K562 (cell line): ENCODE measurements around the gene CD19. TPM values are rescaled to one million over a fixed set of nuclear protein-coding genes. Genes with fewer than 3 reads are reported as not detected.

ENCODE experiments used
- ATAC-seq: fragments of 200-7000 bp; cut with Tn5 transposase; 3 replicates; pipeline ENCODE4 v1.9.1; 2020; ENCODE audit warnings: moderate library complexity
- BruUV-seq: library from RNA; stranded (reverse); fragments of 400-500 nt; replicated peaks from 2 replicates; lab custom pipeline; 2021; lab: Mats Ljungman, UMichigan
- CTCF ChIA-PET: fragments of 300-600 bp; formaldehyde crosslinking; extraction: SDS; loops from one replicate; lab custom pipeline; 2021; ENCODE audit warnings: low intra/inter-chr PET ratio; lab: Yijun Ruan, JAX
- POLR2A ChIA-PET: fragments of 300-600, 350-650 bp; sonication (Branson Sonifier 250); formaldehyde crosslinking; extraction: SDS; loops from one replicate; lab custom pipeline; 2021; ENCODE audit warnings: antibody characterized with exemption, inconsistent platforms; lab: Yijun Ruan, JAX
- DNase-seq, 4 experiments: peaks; one replicate each; pipeline versions ENCODE4 v3.0.0 to v3.0.0-alpha.2; 2011 to 2018; ENCODE audit warnings: low spot score in 3 of 4, mixed read lengths in 3 of 4; ENCODE audit errors: extremely low read depth in 1 of 4
- FAIRE-seq: peaks from 2 replicates; lab custom pipeline; 2011; peaks lifted over from hg19 to GRCh38; lab: Jason Lieb, UNC
- H2AFZ ChIP-seq: 2 replicates; pipeline ENCODE4 v1.6.0; 2011; ENCODE audit warnings: low read depth, low read length, control low read depth, inconsistent platforms
- H3K27ac ChIP-seq: fragments of 200-600 bp; 3 replicates; pipeline ENCODE4 v1.8.0; 2011; ENCODE audit warnings: low read depth, mild to moderate bottlenecking, control low read depth, inconsistent platforms, low read length, moderate library complexity, mixed read lengths; ENCODE audit errors: extremely low read depth
- H3K27me3 ChIP-seq, 2 experiments: fragments of 300-600 bp in 1 of 2; 2 replicates in 1 of 2; 3 replicates in 1 of 2; pipeline versions ENCODE4 v1.6.0 to v1.8.0; 2011; ENCODE audit warnings: inconsistent platforms in 2 of 2, low read length in 2 of 2, mild to moderate bottlenecking in 1 of 2, mixed read lengths in 1 of 2, moderate library complexity in 1 of 2; ENCODE audit not compliant: control insufficient read depth in 2 of 2, insufficient read depth in 2 of 2
- H3K36me3 ChIP-seq: fragments of 300-600 bp; 3 replicates; pipeline ENCODE4 v1.8.0; 2011; ENCODE audit warnings: mild to moderate bottlenecking, low read length, inconsistent platforms; ENCODE audit not compliant: control insufficient read depth, insufficient read depth
- H3K4me1 ChIP-seq, 2 experiments: fragments of 200-600 bp in 1 of 2; replicated peaks in 1 of 2; 2 replicates in 1 of 2; 3 replicates in 1 of 2; pipeline versions ENCODE4 v1.5.1 to v1.8.0; 2011; ENCODE audit warnings: inconsistent platforms in 2 of 2, low read length in 2 of 2, mild to moderate bottlenecking in 1 of 2, mixed read lengths in 1 of 2, moderate library complexity in 1 of 2; ENCODE audit not compliant: control insufficient read depth in 2 of 2, insufficient read depth in 2 of 2
- H3K4me2 ChIP-seq: 2 replicates; pipeline ENCODE4 v1.6.1; 2011; ENCODE audit warnings: low read length, control low read depth, inconsistent platforms, mixed read lengths; ENCODE audit not compliant: insufficient read depth
- H3K4me3 ChIP-seq: fragments of 200-600 bp; sonication (generic), shearing (Covaris generic); 2 replicates; pipeline ENCODE4 v1.5.1; 2016; ENCODE audit warnings: control low read depth, inconsistent platforms
- H3K79me2 ChIP-seq: fragments of 200-600 bp; 3 replicates; pipeline ENCODE4 v1.8.0; 2011; ENCODE audit warnings: low read length, inconsistent platforms; ENCODE audit not compliant: control insufficient read depth, insufficient read depth
- H3K9ac ChIP-seq, 2 experiments: 2 replicates each; pipeline versions ENCODE4 v1.6.0 to v1.6.1; 2011; ENCODE audit warnings: low read depth in 2 of 2, low read length in 2 of 2, control low read depth in 1 of 2, inconsistent platforms in 1 of 2, mild to moderate bottlenecking in 1 of 2, mixed read lengths in 1 of 2; ENCODE audit not compliant: insufficient read depth in 1 of 2
- H3K9me1 ChIP-seq: one replicate; pipeline ENCODE4 v1.6.0; 2011; ENCODE audit warnings: inconsistent platforms, mild to moderate bottlenecking, low read length, moderate library complexity; ENCODE audit not compliant: control insufficient read depth, insufficient read depth
- H3K9me3 ChIP-seq: replicated peaks from 2 replicates; pipeline ENCODE4 v1.5.1; 2011; ENCODE audit warnings: low read depth, low read length, inconsistent platforms; ENCODE audit not compliant: control insufficient read depth, insufficient read depth
- H4K20me1 ChIP-seq: replicated peaks from 2 replicates; pipeline ENCODE4 v1.6.1; 2011; ENCODE audit warnings: low read length, inconsistent platforms, mixed read lengths; ENCODE audit not compliant: control insufficient read depth, insufficient read depth
- MBD2 ChIP-seq: sonication (generic); IDR thresholded peaks from 2 replicates; pipeline ENCODE4 v1.6.1; 2016; ENCODE audit warnings: low read depth, borderline replicate concordance
- MECOM ChIP-seq: fragments of 250-450 bp; sonication (Bioruptor Pico); IDR thresholded peaks from 2 replicates; pipeline ENCODE4 v1.8.0; 2022; ENCODE audit warnings: inconsistent platforms
- SIN3B ChIP-seq: fragments of 450-650 bp; IDR thresholded peaks from 2 replicates; pipeline ENCODE4 v1.6.1; 2017; ENCODE audit warnings: low read depth, mild to moderate bottlenecking, moderate library complexity
- SMARCA5 ChIP-seq: fragments of 450-650 bp; IDR thresholded peaks from 2 replicates; pipeline ENCODE4 v1.6.1; 2016
- ZNF717 ChIP-seq: fragments of 250-450 bp; sonication (Bioruptor Pico); IDR thresholded peaks from 2 replicates; pipeline ENCODE4 v1.5.0; 2021
- in situ Hi-C: fragments of 300-500 bp; cut with MboI; formaldehyde crosslinking; loops from 4 replicates; pipeline ENCODE4 v1.15.0; 2018; ENCODE audit warnings: inconsistent platforms, mixed read lengths
- intact Hi-C: fragments of 100-400 bp; cut with micrococcal nuclease; formaldehyde crosslinking; loops from 2 replicates; pipeline ENCODE4 v1.14.2; 2022
- polyA plus RNA-seq, 8 experiments: library from polyadenylated mRNA; depleted of rRNA in 4 of 8; stranded (reverse) in 5 of 8; unstranded in 3 of 8; fragments of >200 nt; fragmentation: Nextera tagmentation in 2 of 8; fragmentation: Illumina TruSeq in 1 of 8; extraction: Ambion mirVana in 2 of 8; extraction: Trizol in 1 of 8; gene quantifications; 2 replicates each; pipeline versions ENCODE4 v1.2.1 to v1.2.3, GENCODE V29; 2011 to 2014; ENCODE audit warnings: inconsistent platforms in 1 of 8, missing spikeins in 1 of 8
- total RNA-seq, 7 experiments: library from RNA; depleted of rRNA in 6 of 7; stranded (reverse); fragments of >200 nt in 6 of 7; fragmentation: Illumina TruSeq in 2 of 7; extraction: Trizol in 2 of 7; gene quantifications; 2 replicates each; pipeline versions ENCODE4 v1.2.1 to v1.2.3, GENCODE V29; 2011 to 2021; ENCODE audit warnings: low replicate concordance in 1 of 7
- TF ChIP-seq, protein P1 (sequence below): fragments of 250-450 bp; sonication (Bioruptor Pico); IDR thresholded peaks from 2 replicates; pipeline ENCODE4 v1.5.0; 2021

The CD19 gene
- total and polyA plus RNA-seq, 9 of the 15 experiments (the other 6 are each of a cell fraction or from before 2014, with no cell fraction given) = 0.27 to 3.7 (median 2.0) TPM; not detected in 1

- CTCF ChIA-PET = interaction anchor here (0.5 kb wide), 1 partner anchor 18 kb away, joined by 3 read pairs; no protein-coding TSS in a partner anchor
- H4K20me1 ChIP-seq = no peaks in the 10 kb centered on the region
- no peak for ATAC-seq
- peak overlapping the region; percentile 63; the same call in 1 of the 2 replicates for H2AFZ ChIP-seq
- H3K27me3 ChIP-seq = no peaks in the 10 kb centered on the region
- no peak overlapping the region for H3K4me2 ChIP-seq
- no peak for FAIRE-seq
- no peak overlapping the region for H3K4me3 ChIP-seq
- H3K9me3 ChIP-seq = no peaks in the 10 kb centered on the region
- intact Hi-C loops = no loop called here
- no TSS peak for BruUV-seq
- H3K9ac ChIP-seq = peak overlapping the region in 1 of 2 experiments; percentile 33; a peak in 1 of 4 replicates
- H3K27ac ChIP-seq = no peak overlapping the region
- no peaks in the 10 kb centered on the region for H3K36me3 ChIP-seq
- DNase-seq = no peak
- in situ Hi-C loops = loop anchor here (25.0 kb wide), 1 partner anchor 506 kb away; no protein-coding TSS in a partner anchor
- TF ChIP-seq MECOM (CRISPR knock-in tag) (no peak), SMARCA5 (no peak), ZNF717 (CRISPR knock-in tag) (no peak), MBD2 (no peak), SIN3B (no peak)
- TF ChIP-seq, protein P1, sequence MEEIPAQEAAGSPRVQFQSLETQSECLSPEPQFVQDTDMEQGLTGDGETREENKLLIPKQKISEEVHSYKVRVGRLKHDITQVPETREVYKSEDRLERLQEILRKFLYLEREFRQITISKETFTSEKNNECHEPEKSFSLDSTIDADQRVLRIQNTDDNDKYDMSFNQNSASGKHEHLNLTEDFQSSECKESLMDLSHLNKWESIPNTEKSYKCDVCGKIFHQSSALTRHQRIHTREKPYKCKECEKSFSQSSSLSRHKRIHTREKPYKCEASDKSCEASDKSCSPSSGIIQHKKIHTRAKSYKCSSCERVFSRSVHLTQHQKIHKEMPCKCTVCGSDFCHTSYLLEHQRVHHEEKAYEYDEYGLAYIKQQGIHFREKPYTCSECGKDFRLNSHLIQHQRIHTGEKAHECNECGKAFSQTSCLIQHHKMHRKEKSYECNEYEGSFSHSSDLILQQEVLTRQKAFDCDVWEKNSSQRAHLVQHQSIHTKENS (CRISPR knock-in tag) = no peak
- H3K79me2 ChIP-seq = no peaks in the 10 kb centered on the region
- POLR2A ChIA-PET = interaction anchor here (0.6 to 1.8 kb wide), 4 partner anchors 15 to 84 kb away, joined by 3 to 4 read pairs (median 4); partner anchors contain the start of gene RABEP2
- H3K4me1 ChIP-seq = peaks cover 6 to 15% of the 10 kb centered on the region in 2 experiments; a peak in 4 of 5 replicates
- no peaks in the 10 kb centered on the region for H3K9me1 ChIP-seq
These were observed 11.5 kb downstream of the CD19 start for GRCh38 chr16:28943281-28943680.
